ENCODE results near the gene KLHL5. TPM values are rescaled to one million over a fixed set of nuclear protein-coding genes. Genes with fewer than 3 reads are reported as not detected.
A peak's percentile ranks its signal among the peaks of the same experiment; 100 is the strongest.

KLHL5 gene
- total and polyA plus RNA-seq, 2 of the 4 experiments (the other 2 are of a cell fraction) = 58.8 to 97.7 TPM

DNA sequence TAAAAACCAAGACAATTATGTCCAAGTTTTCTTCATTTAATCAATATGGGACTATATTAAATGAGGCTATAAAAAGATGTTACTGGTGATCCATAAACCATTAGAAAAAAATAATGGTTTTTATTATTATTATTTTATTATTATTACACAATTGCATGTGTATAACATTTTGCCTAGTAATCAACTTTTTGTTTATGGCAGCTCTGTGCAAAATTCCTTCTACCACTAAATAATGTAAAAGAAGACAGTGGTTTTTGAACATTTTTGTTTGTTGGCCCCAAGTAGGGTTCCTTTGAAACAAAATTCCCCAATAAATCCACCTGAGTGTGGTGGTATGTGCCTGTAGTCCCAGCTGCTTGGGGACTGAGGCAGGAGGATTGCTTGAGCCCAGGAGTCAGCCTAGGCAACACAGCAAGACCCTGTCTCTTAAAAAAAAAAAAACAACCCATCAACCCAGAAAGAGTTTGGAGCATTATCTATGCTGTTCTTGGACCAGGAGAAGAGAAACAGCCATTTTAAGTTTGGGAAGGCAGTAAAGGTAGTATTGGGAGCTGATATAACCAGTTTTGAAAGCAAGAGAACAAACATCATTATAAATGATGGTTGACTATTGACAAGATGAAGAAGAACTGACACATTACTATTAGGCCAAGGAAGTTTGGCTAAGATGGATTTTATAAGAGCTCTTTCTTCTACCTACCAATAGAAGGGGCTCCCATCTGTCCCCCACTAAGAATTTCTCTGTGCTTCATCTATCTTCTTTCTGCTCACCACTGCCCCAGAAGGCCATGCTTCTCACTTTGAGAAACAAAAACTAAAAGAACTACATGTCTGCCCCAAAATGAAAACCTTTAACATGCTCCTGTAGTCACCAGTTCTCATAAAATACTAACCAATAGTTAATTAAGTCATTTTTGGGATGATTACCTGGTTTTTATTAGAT, 32.0 kb upstream of the KLHL5 start:
- in situ Hi-C loops (cut with MboI; ENCODE audit: low sequenced_read_pairs) = no loop called here
- peak overlapping the region; percentile 54; the same call in 1 of the 2 replicates for H3K9ac ChIP-seq (ENCODE audit: low read depth, low read length)
- peak overlapping the region; percentile 66 for H3K27ac ChIP-seq (ENCODE audit: insufficient read depth, low read length)
- H2BK15ac ChIP-seq (ENCODE audit: low read depth, low read length) = peak overlapping the region; percentile 85; the same call in 2 of the 3 replicates
- peak overlapping the region; percentile 54 for H4K91ac ChIP-seq (ENCODE audit: insufficient read depth, low read depth, low read length)
- no peaks in the 10 kb centered on the region for H3K27me3 ChIP-seq (ENCODE audit: control insufficient read depth, insufficient read depth, low read length)
- peak overlapping the region; percentile 57; the same call in 1 of the 2 replicates for H3K4me2 ChIP-seq (ENCODE audit: low read depth, low read length)
- intact Hi-C loops (cut with micrococcal nuclease) = no loop called here
- TF ChIP-seq, protein P1, sequence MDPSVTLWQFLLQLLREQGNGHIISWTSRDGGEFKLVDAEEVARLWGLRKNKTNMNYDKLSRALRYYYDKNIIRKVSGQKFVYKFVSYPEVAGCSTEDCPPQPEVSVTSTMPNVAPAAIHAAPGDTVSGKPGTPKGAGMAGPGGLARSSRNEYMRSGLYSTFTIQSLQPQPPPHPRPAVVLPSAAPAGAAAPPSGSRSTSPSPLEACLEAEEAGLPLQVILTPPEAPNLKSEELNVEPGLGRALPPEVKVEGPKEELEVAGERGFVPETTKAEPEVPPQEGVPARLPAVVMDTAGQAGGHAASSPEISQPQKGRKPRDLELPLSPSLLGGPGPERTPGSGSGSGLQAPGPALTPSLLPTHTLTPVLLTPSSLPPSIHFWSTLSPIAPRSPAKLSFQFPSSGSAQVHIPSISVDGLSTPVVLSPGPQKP (IDR thresholded peaks at IDR 0.05; ENCODE audit: borderline replicate concordance, low read depth, low read length) = no peak
- TF ChIP-seq MAFK (IDR thresholded peaks at IDR 0.05; ENCODE audit: low read depth, low read length) = 0 out of 2 replicates have a peak, but pooled peaks have one; percentile 14
- H3K23ac ChIP-seq (ENCODE audit: low read depth, low read length) = peak overlapping the region; percentile 54; the same call in 1 of the 2 replicates
- no peak overlapping the region for H3K4me3 ChIP-seq (ENCODE audit: insufficient read depth, low read depth, low read length)
- ChIA-PET POLR2A (ENCODE audit: unreplicated experiment) (no interaction called here), CTCF (interaction anchor here (0.6 to 1.5 kb wide), 6 partner anchors 11 to 1998 kb away, joined by 3 to 5 read pairs (median 3); no protein-coding TSS in a partner anchor)
- H4K20me1 ChIP-seq (ENCODE audit: insufficient read depth, low read length) = no peaks in the 10 kb centered on the region
- peak overlapping the region; percentile 85 for H3K18ac ChIP-seq (ENCODE audit: low read depth, low read length)
- dilution Hi-C loops (cut with HindIII; ENCODE audit: low sequenced_read_pairs, unreplicated experiment) = no loop called here
- no peak overlapping the region for H2AK5ac ChIP-seq (ENCODE audit: low read depth, low read length)
- no peaks in the 10 kb centered on the region for H3K9me3 ChIP-seq (ENCODE audit: control insufficient read depth, insufficient read depth, low read length)
- H2BK120ac ChIP-seq (ENCODE audit: low read depth, low read length) = peak overlapping the region; percentile 91
- no peaks in the 10 kb centered on the region for H3K36me3 ChIP-seq (ENCODE audit: control insufficient read depth, insufficient read depth, low read length)
- no peak for DNase-seq
- no peak overlapping the region for H2AFZ ChIP-seq (replicated peaks; ENCODE audit: low read length, poor library complexity)
- H4K8ac ChIP-seq (ENCODE audit: low read depth in 2 of 2, low read length in 2 of 2) = peak overlapping the region; percentile 50 to 59
- H3K4me1 ChIP-seq (ENCODE audit: control insufficient read depth, insufficient read depth, low read length) = peaks cover 12% of the 10 kb centered on the region
- no peak overlapping the region for H2AK9ac ChIP-seq (replicated peaks; ENCODE audit: low read depth, low read length, poor library complexity)
- peak overlapping the region; percentile 88 for H3K4ac ChIP-seq (ENCODE audit: low read depth, low read length)
- H3K14ac ChIP-seq (replicated peaks; ENCODE audit: low read depth, low read length) = peak overlapping the region; percentile 94
- H4K5ac ChIP-seq (ENCODE audit: low read depth, low read length) = peak overlapping the region; percentile 53
- peaks cover 0 to 4% of the 10 kb centered on the region in 2 experiments; a peak in 2 of 4 replicates for H3K79me1 ChIP-seq (ENCODE audit: low read depth in 1 of 2, low read length in 2 of 2)
- peak overlapping the region; percentile 93 for H2BK5ac ChIP-seq (ENCODE audit: low read depth, low read length, poor library complexity, severe bottlenecking)
- ATAC-seq (ENCODE audit: low read depth) = no peak
- H3K9me1 ChIP-seq (ENCODE audit: insufficient read depth, low read length) = no peaks in the 10 kb centered on the region; the same call in 1 of the 2 replicates
- H3K56ac ChIP-seq (ENCODE audit: extremely low read depth, insufficient read depth, low read length) = peak overlapping the region; percentile 38; the same call in 1 of the 2 replicates
- peak overlapping the region; percentile 85 for H2BK20ac ChIP-seq (ENCODE audit: low read depth, low read length)
- no TSS peak for BruUV-seq (replicated peaks)

Data from IMR-90 (cell line).